RWPE1 (cell line): ENCODE results near the gene PIK3C2G.
A peak's percentile ranks its signal among the peaks of the same experiment; 100 is the strongest.

Experiments
- CTCF ChIA-PET: fragments of 350-600 bp; sonication (Branson Sonifier 250); formaldehyde crosslinking; extraction: SDS; loops from one replicate; lab custom pipeline; 2021; lab: Yijun Ruan, JAX
- POLR2A ChIA-PET: fragments of 400-600 bp; formaldehyde crosslinking; extraction: SDS; loops from one replicate; lab custom pipeline; 2020; ENCODE audit warnings: antibody characterized with exemption; ENCODE audit not compliant: low non-redundant PET; lab: Yijun Ruan, JAX
- DNase-seq: peaks from one replicate; pipeline ENCODE4 v3.0.0; 2012; ENCODE audit warnings: low spot score
- H3K27ac ChIP-seq: fragments of 450-650 bp; 2 replicates; pipeline ENCODE4 v1.5.1; 2017
- TF ChIP-seq, protein P1 (sequence below): fragments of 450-650 bp; conservative IDR thresholded peaks from 2 replicates; pipeline ENCODE4 v1.5.1; 2017; ENCODE audit warnings: low read depth, mild to moderate bottlenecking

Gene PIK3C2G

DNA sequence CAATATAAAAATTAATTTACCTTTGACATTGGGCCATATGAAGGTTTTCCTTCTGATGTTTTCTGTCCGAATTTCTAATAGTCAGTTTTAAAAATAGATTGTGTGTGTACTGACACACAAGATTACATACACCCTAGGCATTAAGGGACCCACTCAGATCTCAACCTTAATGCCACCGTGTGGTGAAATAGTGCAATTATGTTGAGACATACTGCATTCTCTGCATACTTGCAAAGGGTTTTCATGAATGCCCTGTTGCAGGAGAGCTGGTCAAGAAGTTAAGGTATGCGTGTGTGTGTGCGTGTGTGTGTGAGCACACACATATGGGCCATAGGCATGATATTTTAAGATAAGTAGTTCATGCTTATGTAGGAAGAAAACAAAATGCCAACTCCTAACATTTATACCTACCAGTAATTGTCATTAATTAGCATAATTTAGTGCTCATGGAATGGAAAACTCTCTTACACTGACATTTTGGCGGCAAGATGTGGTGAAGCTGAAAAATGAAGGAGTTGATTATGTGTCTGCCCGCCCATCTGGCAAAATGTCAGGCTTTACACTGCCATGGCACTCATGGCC is 58.8 kb downstream of the PIK3C2G start:
- H3K27ac ChIP-seq: no peak overlapping the region
- ChIA-PET CTCF (interaction anchor here (0.5 to 2.0 kb wide), 12 partner anchors 13 to 1743 kb away, joined by 3 to 8 read pairs (median 4); partner anchors contain the start of gene PIK3C2G), POLR2A (interaction anchor here (0.9 kb wide), 1 partner anchor 169 kb away, joined by 3 read pairs; no protein-coding TSS in a partner anchor)
- TF ChIP-seq, protein P1, sequence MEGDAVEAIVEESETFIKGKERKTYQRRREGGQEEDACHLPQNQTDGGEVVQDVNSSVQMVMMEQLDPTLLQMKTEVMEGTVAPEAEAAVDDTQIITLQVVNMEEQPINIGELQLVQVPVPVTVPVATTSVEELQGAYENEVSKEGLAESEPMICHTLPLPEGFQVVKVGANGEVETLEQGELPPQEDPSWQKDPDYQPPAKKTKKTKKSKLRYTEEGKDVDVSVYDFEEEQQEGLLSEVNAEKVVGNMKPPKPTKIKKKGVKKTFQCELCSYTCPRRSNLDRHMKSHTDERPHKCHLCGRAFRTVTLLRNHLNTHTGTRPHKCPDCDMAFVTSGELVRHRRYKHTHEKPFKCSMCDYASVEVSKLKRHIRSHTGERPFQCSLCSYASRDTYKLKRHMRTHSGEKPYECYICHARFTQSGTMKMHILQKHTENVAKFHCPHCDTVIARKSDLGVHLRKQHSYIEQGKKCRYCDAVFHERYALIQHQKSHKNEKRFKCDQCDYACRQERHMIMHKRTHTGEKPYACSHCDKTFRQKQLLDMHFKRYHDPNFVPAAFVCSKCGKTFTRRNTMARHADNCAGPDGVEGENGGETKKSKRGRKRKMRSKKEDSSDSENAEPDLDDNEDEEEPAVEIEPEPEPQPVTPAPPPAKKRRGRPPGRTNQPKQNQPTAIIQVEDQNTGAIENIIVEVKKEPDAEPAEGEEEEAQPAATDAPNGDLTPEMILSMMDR: peak; percentile 19; the same call in 1 of the 2 replicates
- DNase-seq: peak; percentile 46

DNA sequence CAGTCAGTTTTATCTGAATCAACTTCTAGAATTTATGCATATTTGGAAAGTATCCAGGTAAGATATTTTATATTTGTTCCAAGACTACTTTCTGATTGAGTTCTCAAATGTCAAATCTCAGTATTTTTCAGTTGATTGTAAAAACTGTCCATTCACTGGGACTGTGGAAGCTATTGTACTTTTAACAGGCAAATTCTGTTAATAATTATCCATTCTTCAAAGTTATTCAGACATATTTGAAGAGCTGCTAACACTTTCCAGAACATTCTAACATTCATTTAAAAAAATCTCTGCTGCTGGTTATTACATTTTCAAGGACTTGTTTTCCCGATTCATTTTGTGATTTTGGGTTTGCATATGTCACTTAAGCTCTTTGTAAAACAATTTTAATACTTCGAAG is 59.7 kb downstream of the PIK3C2G start:
- ChIA-PET POLR2A (no interaction called here), CTCF (interaction anchor here (0.7 to 1.6 kb wide), 4 partner anchors 12 to 182 kb away, joined by 3 to 6 read pairs (median 4); no protein-coding TSS in a partner anchor)
- DNase-seq: no peak
- TF ChIP-seq, protein P1: no peak
- no peak overlapping the region for H3K27ac ChIP-seq

DNA sequence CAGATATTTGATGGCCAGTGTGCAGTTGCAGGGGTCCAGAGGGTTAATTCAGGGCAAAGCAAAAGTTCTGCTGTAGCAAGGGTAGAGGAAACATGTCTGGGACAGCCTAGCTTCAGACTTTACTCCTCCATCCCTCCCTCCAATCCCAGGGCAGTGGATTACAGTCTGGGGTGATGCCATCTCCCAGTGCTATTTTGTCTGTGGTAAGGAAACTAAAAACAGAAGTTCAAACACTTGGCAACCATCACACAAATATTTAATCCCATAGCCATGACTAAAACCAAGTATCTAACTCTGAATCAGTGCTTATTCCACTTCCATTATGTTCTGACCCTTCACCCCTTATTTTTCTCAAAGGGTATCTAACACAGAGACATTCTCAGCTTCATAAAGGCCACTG is 61.8 kb downstream of the PIK3C2G start:
- POLR2A ChIA-PET: no interaction called here
- CTCF ChIA-PET: interaction anchor here (0.6 kb wide), 1 partner anchor 25 kb away, joined by 3 read pairs; no protein-coding TSS in a partner anchor
- TF ChIP-seq, protein P1: no peak

DNA sequence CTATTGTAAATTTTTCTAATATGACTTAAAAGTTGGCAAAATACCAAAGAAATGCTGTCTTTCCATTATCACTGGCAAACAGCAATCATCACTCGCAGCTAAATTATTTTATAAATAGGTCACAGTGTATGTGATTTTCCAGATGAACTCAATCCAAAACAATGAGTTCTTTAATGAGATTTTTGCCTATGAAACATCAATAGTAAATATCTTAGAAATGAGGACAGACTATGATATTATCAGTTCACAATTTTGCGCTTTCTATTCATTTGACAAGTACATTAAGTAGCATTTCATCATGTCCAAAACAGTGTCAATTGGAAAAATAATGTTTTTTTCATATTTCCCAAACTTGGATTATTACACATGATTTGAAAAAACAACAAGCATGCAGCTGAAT is 65.7 kb downstream of the PIK3C2G start:
- no peak overlapping the region for H3K27ac ChIP-seq
- CTCF ChIA-PET: no interaction called here

More for the DNA sequence above, 61.8 kb downstream of the PIK3C2G start:
- H3K27ac ChIP-seq: no peak overlapping the region
- DNase-seq: no peak

DNA sequence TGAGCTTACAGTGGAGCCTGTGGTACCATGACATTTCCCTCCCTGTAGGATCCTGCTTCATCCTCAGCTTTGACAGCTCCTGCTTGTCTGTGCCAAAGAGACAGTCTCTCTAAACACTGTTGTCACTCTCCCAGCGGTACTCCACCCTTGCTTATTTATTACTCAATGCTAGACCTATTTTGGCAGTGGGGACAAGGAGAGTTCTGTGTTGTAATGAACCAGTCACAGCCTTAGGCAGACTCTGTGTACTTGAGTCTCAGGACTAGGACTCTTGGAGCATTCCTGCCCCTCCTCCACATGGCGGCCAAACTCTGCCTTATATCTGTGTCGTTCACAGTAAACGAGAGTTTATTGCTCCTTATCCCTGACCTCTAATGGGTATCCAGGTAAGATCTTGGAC is 70.9 kb downstream of the PIK3C2G start:
- POLR2A ChIA-PET: no interaction called here
- CTCF ChIA-PET: interaction anchor here (1.4 kb wide), 1 partner anchor 11 kb away, joined by 5 read pairs; no protein-coding TSS in a partner anchor
- DNase-seq: no peak
- no peak overlapping the region for H3K27ac ChIP-seq
- TF ChIP-seq, protein P1: no peak

More for the DNA sequence above, 65.7 kb downstream of the PIK3C2G start:
- POLR2A ChIA-PET: no interaction called here
- TF ChIP-seq, protein P1: no peak
- no peak for DNase-seq

DNA sequence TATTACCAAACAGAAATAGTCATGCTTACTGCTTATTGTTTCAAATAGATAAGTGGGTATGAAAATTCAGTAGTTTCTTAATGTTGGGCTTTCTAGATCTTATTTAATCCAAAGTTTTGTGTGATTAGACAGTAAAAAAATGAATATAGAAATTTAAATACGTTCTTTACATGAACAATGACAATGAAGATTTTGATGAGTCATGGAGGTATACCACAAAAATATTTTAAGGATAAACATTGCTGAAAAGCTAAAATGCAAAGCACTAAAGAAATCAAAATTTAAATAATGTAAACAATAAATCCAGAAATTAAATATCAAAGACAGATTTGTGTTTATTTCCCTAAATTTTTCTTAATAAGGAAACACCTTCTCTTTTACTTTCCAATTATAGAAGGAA is 78.3 kb downstream of the PIK3C2G start:
- TF ChIP-seq, protein P1: no peak
- DNase-seq: no peak
- CTCF ChIA-PET: interaction anchor here (0.6 kb wide), 2 partner anchors 199 to 394 kb away, joined by 4 read pairs; no protein-coding TSS in a partner anchor
- no peak overlapping the region for H3K27ac ChIP-seq
- POLR2A ChIA-PET: no interaction called here
